ENCODE results near the gene DZIP3.

DNA sequence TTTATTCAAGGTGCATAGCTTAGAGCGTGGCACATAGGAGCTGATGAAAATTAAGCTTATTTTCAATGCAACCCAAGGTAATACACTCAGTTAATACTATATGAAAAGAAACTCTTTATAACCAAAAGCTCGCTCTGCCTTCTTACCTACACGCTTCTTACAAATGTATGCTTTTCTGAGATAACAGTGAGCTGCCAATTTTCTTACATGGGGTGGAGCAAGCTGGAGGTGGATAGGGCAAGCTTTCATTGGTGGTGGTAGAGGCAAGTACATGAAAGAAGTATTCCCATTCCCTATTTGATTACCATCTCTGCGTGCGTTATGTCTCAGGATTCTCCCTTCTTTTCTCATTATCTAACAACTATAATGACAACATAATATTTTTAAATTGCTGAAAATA lies 8.9 kb downstream of the DZIP3 start:
- no peak for TF ChIP-seq CTCF (IDR thresholded peaks at IDR 0.05; ENCODE audit: insufficient read depth, low read length, poor library complexity, severe bottlenecking)
- TF ChIP-seq EZH2phosphoT487 (conservative IDR thresholded peaks at IDR 0.05; ENCODE audit: low read length), result no peak
